GM21515 (cell line): ENCODE data around the gene ADGRG4.
A peak's percentile ranks its signal among the peaks of the same experiment; 100 is the strongest.
"Not testable (repeated sequence)": the region's sequence is repeated elsewhere in the genome, so short reads cannot be mapped to it uniquely, and the experiment has no call there.

Experiments
- ATAC-seq: cut with Tn5 transposase; IDR thresholded peaks from one replicate; pipeline ENCODE4 v1.9.1; 2021; ENCODE audit not compliant: unreplicated experiment

ADGRG4 gene

GRCh38 chrX:136300721-136301120 lies at the start of gene ADGRG4:
Gene ADGRG4 (plus strand): TSS chrX:136300963. CDS start chrX:136308778, 7,815 bp downstream.
- not testable (repeated sequence) for ATAC-seq

GRCh38 chrX:136251041-136251991 lies 49.4 kb upstream of the ADGRG4 start, which contains the start of gene MAP7D3:
Gene MAP7D3 (minus strand): TSS chrX:136251400. CDS start chrX:136251358, 42 bp downstream.
- ATAC-seq, result peak; percentile 90

- ATAC-seq, result no peak
Observed at GRCh38 chrX:136255541-136255940, 45.2 kb upstream of the ADGRG4 start.

- no peak for ATAC-seq
Observed at GRCh38 chrX:136256026-136256425, 44.7 kb upstream of the ADGRG4 start.

- no peak for ATAC-seq
Observed at GRCh38 chrX:136258951-136259350, 41.8 kb upstream of the ADGRG4 start.

- ATAC-seq, result no peak
Observed at GRCh38 chrX:136259543-136259942, 41.2 kb upstream of the ADGRG4 start.

GRCh38 chrX:136260776-136261175 lies 40.0 kb upstream of the ADGRG4 start:
- no peak for ATAC-seq

GRCh38 chrX:136261321-136261720 lies 39.4 kb upstream of the ADGRG4 start:
- ATAC-seq, result no peak

- no peak for ATAC-seq
Observed at GRCh38 chrX:136262243-136262642, 38.5 kb upstream of the ADGRG4 start.

GRCh38 chrX:136262812-136263315 lies 37.9 kb upstream of the ADGRG4 start:
- ATAC-seq, result no peak

- no peak for ATAC-seq
Observed at GRCh38 chrX:136266828-136267227, 33.9 kb upstream of the ADGRG4 start.

- no peak for ATAC-seq
Observed at GRCh38 chrX:136268051-136269048, 32.4 kb upstream of the ADGRG4 start.

GRCh38 chrX:136269921-136270320 lies 30.8 kb upstream of the ADGRG4 start:
- ATAC-seq, result no peak

- no peak for ATAC-seq
Observed at GRCh38 chrX:136271300-136271699, 29.5 kb upstream of the ADGRG4 start.

GRCh38 chrX:136272325-136272724 lies 28.4 kb upstream of the ADGRG4 start:
- no peak for ATAC-seq

GRCh38 chrX:136273986-136274385 lies 26.8 kb upstream of the ADGRG4 start:
- no peak for ATAC-seq

GRCh38 chrX:136275553-136275952 lies 25.2 kb upstream of the ADGRG4 start:
- ATAC-seq, result no peak

GRCh38 chrX:136286375-136286774 lies 14.4 kb upstream of the ADGRG4 start:
- not testable (repeated sequence) for ATAC-seq

- no peak for ATAC-seq
Observed at GRCh38 chrX:136291824-136292223, 8.9 kb upstream of the ADGRG4 start.

GRCh38 chrX:136292656-136293055 lies 8.1 kb upstream of the ADGRG4 start:
- no peak for ATAC-seq

- no peak for ATAC-seq
Observed at GRCh38 chrX:136295380-136295779, 5.4 kb upstream of the ADGRG4 start.
